ENCODE data around the gene ZCCHC9. TPM values are rescaled to one million over a fixed set of nuclear protein-coding genes. Genes with fewer than 3 reads are reported as not detected.
"Not testable (repeated sequence)": the region's sequence is repeated elsewhere in the genome, so short reads cannot be mapped to it uniquely, and the experiment has no call there.

ZCCHC9 gene
- total RNA-seq, 2 donors from 2014 or later, result 9.4 to 10.3 TPM

DNA sequence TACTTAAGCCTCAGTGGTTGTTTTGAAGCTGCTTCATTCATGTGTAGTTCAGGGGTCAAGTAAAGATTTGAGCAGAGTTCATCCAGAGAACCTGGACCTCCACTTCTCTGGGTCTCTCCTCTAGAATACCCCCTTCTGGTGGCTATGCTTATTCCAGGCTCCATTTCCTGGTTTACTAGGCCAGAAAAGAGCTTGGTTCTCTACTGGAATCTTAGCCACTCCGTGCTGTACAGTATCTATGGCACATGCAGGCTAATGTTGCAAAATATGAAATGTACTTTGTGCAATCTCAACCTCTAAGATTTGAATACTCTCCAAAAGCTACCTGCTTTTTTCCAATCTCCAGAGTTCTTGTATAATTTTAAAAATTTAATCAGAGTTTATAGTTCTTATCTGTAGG is 17.4 kb upstream of the ZCCHC9 start:
- no peak overlapping the region for H3K27ac ChIP-seq
- H3K4me1 ChIP-seq, result no peaks in the 10 kb centered on the region
- no peaks in the 10 kb centered on the region for H3K36me3 ChIP-seq
- TF ChIP-seq, protein P1, sequence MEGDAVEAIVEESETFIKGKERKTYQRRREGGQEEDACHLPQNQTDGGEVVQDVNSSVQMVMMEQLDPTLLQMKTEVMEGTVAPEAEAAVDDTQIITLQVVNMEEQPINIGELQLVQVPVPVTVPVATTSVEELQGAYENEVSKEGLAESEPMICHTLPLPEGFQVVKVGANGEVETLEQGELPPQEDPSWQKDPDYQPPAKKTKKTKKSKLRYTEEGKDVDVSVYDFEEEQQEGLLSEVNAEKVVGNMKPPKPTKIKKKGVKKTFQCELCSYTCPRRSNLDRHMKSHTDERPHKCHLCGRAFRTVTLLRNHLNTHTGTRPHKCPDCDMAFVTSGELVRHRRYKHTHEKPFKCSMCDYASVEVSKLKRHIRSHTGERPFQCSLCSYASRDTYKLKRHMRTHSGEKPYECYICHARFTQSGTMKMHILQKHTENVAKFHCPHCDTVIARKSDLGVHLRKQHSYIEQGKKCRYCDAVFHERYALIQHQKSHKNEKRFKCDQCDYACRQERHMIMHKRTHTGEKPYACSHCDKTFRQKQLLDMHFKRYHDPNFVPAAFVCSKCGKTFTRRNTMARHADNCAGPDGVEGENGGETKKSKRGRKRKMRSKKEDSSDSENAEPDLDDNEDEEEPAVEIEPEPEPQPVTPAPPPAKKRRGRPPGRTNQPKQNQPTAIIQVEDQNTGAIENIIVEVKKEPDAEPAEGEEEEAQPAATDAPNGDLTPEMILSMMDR (IDR thresholded peaks at IDR 0.05), result no peak
- H3K27me3 ChIP-seq, result no peaks in the 10 kb centered on the region
- H3K4me3 ChIP-seq, result no peak overlapping the region
- no peak for DNase-seq (ENCODE audit: low spot score)
- H3K9me3 ChIP-seq, result no peaks in the 10 kb centered on the region

DNA sequence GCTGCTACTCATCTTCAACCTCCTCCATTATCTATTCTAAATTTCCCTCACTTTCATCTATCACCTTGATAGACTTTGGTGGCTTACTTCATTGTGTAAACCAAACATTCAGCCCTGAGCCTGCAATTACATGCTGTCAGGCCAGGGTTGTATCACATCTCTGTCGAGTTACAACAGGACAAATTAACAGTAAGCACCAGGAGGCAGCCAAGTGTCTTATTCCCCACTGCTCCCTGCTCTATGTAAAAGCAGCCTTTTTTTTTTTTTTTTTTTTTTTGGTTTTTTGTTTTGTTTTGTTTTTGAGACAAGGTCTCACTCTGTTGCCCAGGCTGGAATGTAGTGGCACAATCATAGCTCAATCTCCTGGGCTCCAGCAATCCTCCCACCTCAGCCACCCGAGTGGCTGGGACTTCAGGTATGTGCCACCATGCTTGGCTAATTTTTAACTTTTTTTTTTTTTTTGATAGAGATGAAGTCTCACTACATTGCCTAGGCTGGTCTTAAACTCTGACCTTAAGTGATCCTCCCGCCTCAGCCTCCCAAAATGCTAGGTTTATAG is 15.2 kb upstream of the ZCCHC9 start:
- H3K27me3 ChIP-seq, result no peaks in the 10 kb centered on the region
- no peak for DNase-seq (ENCODE audit: low spot score)
- TF ChIP-seq, protein P1 (IDR thresholded peaks at IDR 0.05), result no peak

DNA sequence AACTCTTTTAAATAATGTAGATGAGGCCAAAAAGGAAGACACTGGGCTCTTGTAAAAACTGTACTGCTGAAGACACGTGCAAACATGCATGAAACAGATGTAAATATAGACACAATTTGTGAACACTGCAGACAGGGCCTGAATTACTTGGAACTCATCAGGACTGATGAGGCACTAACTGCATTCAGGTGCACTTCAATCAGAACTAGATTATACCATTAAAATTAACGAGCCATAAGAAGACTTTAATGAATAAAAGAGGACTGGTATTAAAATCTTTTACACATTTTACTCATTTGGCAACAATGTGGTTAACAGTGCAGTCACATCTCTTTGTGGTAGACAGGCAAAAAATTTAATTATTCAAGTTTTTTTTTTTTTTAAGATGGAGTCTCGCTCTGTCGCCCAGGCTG is 13.4 kb upstream of the ZCCHC9 start:
- Histone ChIP-seq H3K27me3 (no peaks in the 10 kb centered on the region), H3K4me1 (no peaks in the 10 kb centered on the region), H3K4me3 (no peak overlapping the region), H3K9me3 (peaks cover 7 to 19% of the 10 kb centered on the region in 2 donors), H3K36me3 (peaks cover 5% of the 10 kb centered on the region), H3K27ac (no peak overlapping the region)
- TF ChIP-seq, protein P1 (IDR thresholded peaks at IDR 0.05), result no peak
- DNase-seq (ENCODE audit: low spot score), result no peak

More for the DNA sequence above, 15.2 kb upstream of the ZCCHC9 start:
- Histone ChIP-seq H3K27ac (no peak overlapping the region), H3K36me3 (peaks cover 5% of the 10 kb centered on the region), H3K4me1 (no peaks in the 10 kb centered on the region), H3K9me3 (peaks cover 0 to 4% of the 10 kb centered on the region in 2 donors), H3K4me3 (no peak overlapping the region)

DNA sequence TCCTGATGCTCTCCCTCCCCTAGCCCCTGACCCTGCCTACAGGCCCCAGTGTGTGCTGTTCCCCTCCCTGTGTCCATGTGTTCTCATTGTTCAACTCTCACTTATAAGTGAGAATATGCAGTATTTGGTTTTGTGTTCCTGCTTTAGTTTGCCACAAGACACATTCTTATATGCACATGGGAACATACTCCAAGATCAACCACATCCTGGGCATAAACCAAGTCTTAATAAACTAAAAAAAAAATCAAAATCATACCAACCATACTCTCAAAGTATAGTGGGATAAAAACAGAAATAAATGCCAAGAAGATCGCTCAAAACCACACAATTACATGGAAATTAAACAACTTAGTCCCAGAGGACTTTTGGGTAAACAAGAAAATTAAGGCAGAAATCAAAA is 11.2 kb upstream of the ZCCHC9 start:
- no peaks in the 10 kb centered on the region for H3K27me3 ChIP-seq
- H3K4me3 ChIP-seq, result no peak overlapping the region
- no peak overlapping the region for H3K27ac ChIP-seq
- TF ChIP-seq, protein P1 (IDR thresholded peaks at IDR 0.05), result no peak
- H3K9me3 ChIP-seq, result peaks cover 7 to 19% of the 10 kb centered on the region in 2 donors
- peaks cover 5% of the 10 kb centered on the region for H3K36me3 ChIP-seq
- no peaks in the 10 kb centered on the region for H3K4me1 ChIP-seq
- DNase-seq (ENCODE audit: low spot score), result no peak

DNA sequence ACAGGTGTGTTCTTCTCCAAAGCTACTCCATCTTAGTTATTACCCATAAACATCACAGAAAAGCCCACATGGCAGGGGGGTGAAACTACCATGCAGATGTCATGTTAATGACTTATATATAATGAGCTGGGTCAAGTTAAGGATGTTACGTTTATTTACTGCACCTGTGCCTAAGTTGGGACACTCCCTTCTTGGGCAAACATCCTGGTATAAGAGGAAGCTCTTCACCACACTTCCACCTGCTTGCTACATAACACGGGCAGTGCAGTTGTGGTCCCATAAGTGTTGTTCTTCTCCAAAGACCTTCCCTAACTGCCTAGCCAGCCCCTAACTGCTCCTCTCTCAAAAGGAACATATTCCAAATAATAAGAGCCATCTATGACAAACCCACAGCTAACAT is 9.3 kb upstream of the ZCCHC9 start:
- no peaks in the 10 kb centered on the region for H3K27me3 ChIP-seq
- H3K9me3 ChIP-seq, result peaks cover 7 to 19% of the 10 kb centered on the region in 2 donors
- peaks cover 5% of the 10 kb centered on the region for H3K36me3 ChIP-seq
- H3K4me3 ChIP-seq, result no peak overlapping the region
- H3K27ac ChIP-seq, result no peak overlapping the region
- H3K4me1 ChIP-seq, result no peaks in the 10 kb centered on the region
- TF ChIP-seq, protein P1 (IDR thresholded peaks at IDR 0.05), result no peak
- no peak for DNase-seq (ENCODE audit: low spot score)

DNA sequence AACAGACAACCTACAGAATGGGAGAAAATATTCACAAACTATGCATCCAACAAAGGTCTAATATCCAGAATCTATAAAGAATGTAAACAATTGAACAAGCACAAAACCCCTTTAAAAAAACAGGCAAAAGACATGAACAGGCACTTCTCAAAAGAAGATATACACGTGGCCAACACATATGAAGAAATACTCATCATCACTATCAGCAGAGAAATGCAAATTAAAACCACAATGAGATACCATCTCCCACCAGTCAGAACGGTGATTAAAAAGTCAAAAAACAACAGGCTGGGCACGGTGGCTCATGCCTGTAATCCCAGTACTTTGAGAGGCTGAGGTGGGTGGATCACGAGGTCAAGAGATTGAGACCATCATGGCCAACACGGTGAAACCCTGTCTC is 7.4 kb upstream of the ZCCHC9 start:
- H3K27me3 ChIP-seq; H3K27ac ChIP-seq; DNase-seq (ENCODE audit: low spot score); H3K4me3 ChIP-seq; H3K36me3 ChIP-seq; H3K4me1 ChIP-seq: not testable (repeated sequence)
- peaks cover 7 to 19% of the 10 kb centered on the region in 2 donors for H3K9me3 ChIP-seq

Measured in right atrium auricular region (tissue), 2 donors.